Ovary (tissue), 3 donors: ENCODE data around the gene ADAMTS5.

Experiments used
- EP300 ChIP-seq: sonication (generic); formaldehyde crosslinking; IDR thresholded peaks from one replicate; pipeline ENCODE4 v1.6.1; 2017; ENCODE audit warnings: antibody characterized with exemption
- POLR2A ChIP-seq: fragments of 450-650 bp; IDR thresholded peaks from one replicate; pipeline ENCODE4 v1.6.1; 2017; ENCODE audit warnings: antibody characterized with exemption, mild to moderate bottlenecking, moderate library complexity
- TF ChIP-seq, protein P1 (sequence below), 3 donors: fragments of 450-650 bp in 2 of 3; fragments of 200-600 bp in 1 of 3; IDR thresholded peaks; one replicate each; pipeline versions ENCODE4 v1.5.1 to v1.8.0; 2016 to 2022; ENCODE audit warnings: antibody characterized with exemption in 3 of 3, mild to moderate bottlenecking in 1 of 3
- donor health status: DM: no; HTN: no; CAD: no.

DNA sequence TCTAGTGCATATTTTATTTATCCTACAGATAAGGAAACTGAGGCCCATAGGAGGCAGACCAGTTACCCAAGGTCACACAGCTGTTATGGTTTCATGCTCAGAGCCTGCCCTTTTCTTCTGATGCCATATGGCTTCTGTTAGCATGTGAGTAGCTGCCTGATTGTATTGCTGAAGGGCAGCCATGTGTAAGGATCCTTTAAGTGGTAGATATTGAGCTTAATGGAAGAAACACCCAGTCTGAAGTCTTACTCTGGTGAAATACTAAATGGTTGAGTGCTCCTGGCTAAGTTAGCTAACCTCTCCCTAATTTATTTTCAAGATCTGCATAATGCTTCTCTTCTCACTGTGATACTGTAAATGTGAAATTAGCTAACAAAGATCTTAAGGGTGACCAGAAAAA lies 30.9 kb downstream of the ADAMTS5 start:
- TF ChIP-seq, protein P1, sequence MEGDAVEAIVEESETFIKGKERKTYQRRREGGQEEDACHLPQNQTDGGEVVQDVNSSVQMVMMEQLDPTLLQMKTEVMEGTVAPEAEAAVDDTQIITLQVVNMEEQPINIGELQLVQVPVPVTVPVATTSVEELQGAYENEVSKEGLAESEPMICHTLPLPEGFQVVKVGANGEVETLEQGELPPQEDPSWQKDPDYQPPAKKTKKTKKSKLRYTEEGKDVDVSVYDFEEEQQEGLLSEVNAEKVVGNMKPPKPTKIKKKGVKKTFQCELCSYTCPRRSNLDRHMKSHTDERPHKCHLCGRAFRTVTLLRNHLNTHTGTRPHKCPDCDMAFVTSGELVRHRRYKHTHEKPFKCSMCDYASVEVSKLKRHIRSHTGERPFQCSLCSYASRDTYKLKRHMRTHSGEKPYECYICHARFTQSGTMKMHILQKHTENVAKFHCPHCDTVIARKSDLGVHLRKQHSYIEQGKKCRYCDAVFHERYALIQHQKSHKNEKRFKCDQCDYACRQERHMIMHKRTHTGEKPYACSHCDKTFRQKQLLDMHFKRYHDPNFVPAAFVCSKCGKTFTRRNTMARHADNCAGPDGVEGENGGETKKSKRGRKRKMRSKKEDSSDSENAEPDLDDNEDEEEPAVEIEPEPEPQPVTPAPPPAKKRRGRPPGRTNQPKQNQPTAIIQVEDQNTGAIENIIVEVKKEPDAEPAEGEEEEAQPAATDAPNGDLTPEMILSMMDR (IDR thresholded peaks at IDR 0.05), result no peak
- TF ChIP-seq EP300 (no peak), POLR2A (no peak)
